WERI-Rb-1 (cell line): ENCODE results near the gene TMEM52B.

Experiments used
- DNase-seq: peaks from one replicate; pipeline ENCODE4 v3.0.0-alpha.2; 2020
- H3K27ac ChIP-seq: fragments of 250-450 bp; sonication (Bioruptor Pico); 2 replicates; pipeline ENCODE4 v1.5.1; 2020; ENCODE audit warnings: mild to moderate bottlenecking, moderate library complexity
- H3K27me3 ChIP-seq: fragments of 250-450 bp; sonication (Bioruptor Pico); 2 replicates; pipeline ENCODE4 v1.5.1; 2021; ENCODE audit warnings: mild to moderate bottlenecking, low read depth, moderate library complexity; ENCODE audit not compliant: insufficient read depth, severe bottlenecking
- H3K36me3 ChIP-seq: fragments of 250-450 bp; sonication (Bioruptor Pico); 2 replicates; pipeline ENCODE4 v1.5.1; 2020; ENCODE audit warnings: mild to moderate bottlenecking, moderate library complexity
- H3K4me3 ChIP-seq: 2 replicates; pipeline ENCODE4 v1.5.1; 2011; ENCODE audit warnings: low read depth, mild to moderate bottlenecking, control low read depth, low read length
- H3K9me3 ChIP-seq: fragments of 250-450 bp; sonication (Bioruptor Pico); 2 replicates; pipeline ENCODE4 v1.5.1; 2021; ENCODE audit warnings: mild to moderate bottlenecking, moderate library complexity; ENCODE audit not compliant: severe bottlenecking
- TF ChIP-seq, protein P1 (sequence below): IDR thresholded peaks from 2 replicates; pipeline ENCODE4 v1.5.1; 2011; ENCODE audit warnings: low read depth, mild to moderate bottlenecking, control low read depth, inconsistent platforms, low read length

TMEM52B gene

DNA sequence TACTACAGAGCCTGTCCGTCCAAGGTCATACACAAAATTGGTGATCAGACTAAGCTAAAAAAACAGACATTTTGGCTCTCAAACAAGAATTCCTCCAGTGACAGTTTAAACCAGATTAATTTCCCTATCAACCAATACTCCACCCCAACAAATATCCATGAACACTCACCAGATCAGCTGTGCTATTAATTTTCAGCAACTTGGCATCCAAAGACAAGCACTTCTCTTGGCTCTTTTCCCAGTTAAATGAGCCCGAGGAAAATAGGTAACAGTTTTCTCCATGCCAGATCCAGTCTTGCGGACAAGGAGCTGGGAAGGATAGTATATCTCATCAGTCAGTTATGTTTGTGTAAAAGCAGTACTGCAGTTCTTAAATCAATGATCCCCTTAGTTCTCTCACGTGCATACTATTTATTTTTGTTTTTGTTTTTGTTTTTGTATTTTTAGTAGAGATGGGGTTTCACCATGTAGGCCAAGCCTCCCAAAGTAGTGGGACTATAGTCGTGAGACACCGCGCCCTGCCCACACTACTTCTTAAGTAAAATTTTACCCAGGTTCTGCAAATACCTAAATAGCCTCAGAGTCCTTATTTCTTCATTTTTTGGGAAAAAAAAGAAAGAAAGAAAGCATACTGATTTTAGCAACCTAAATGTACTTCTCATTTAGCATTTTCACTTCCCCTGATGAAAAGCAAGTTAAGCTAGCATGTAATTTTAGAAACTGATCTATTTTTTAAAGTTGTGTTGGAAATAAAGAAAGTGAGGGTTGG lies 18.0 kb upstream of the TMEM52B start:
- H3K4me3 ChIP-seq: no peak overlapping the region
- TF ChIP-seq, protein P1, sequence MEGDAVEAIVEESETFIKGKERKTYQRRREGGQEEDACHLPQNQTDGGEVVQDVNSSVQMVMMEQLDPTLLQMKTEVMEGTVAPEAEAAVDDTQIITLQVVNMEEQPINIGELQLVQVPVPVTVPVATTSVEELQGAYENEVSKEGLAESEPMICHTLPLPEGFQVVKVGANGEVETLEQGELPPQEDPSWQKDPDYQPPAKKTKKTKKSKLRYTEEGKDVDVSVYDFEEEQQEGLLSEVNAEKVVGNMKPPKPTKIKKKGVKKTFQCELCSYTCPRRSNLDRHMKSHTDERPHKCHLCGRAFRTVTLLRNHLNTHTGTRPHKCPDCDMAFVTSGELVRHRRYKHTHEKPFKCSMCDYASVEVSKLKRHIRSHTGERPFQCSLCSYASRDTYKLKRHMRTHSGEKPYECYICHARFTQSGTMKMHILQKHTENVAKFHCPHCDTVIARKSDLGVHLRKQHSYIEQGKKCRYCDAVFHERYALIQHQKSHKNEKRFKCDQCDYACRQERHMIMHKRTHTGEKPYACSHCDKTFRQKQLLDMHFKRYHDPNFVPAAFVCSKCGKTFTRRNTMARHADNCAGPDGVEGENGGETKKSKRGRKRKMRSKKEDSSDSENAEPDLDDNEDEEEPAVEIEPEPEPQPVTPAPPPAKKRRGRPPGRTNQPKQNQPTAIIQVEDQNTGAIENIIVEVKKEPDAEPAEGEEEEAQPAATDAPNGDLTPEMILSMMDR: no peak
- no peaks in the 10 kb centered on the region for H3K9me3 ChIP-seq
- H3K27me3 ChIP-seq: no peaks in the 10 kb centered on the region
- H3K36me3 ChIP-seq: no peaks in the 10 kb centered on the region
- DNase-seq: no peak
- H3K27ac ChIP-seq: no peak overlapping the region

DNA sequence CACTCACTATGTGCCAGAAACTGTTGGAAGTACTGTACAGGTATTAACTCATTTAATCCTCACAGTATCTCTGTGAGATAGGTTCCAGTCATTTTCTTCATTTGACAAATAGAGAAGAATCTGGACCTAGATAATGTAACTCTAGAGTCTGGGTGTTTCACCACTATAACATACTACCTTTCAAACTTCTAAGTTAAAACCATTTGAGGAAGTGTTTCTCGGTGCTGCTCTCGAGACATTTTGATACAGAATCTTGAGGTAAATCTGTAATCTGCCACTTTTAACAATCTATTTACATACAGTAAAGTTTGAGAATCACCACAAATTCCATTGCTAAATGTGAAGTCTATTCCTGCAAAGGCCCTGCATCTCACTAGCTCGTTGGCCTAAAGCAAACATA lies 15.7 kb upstream of the TMEM52B start:
- Histone ChIP-seq H3K36me3 (no peaks in the 10 kb centered on the region), H3K27ac (no peak overlapping the region), H3K27me3 (no peaks in the 10 kb centered on the region), H3K9me3 (no peaks in the 10 kb centered on the region), H3K4me3 (no peak overlapping the region)
- DNase-seq: no peak
- TF ChIP-seq, protein P1: no peak

DNA sequence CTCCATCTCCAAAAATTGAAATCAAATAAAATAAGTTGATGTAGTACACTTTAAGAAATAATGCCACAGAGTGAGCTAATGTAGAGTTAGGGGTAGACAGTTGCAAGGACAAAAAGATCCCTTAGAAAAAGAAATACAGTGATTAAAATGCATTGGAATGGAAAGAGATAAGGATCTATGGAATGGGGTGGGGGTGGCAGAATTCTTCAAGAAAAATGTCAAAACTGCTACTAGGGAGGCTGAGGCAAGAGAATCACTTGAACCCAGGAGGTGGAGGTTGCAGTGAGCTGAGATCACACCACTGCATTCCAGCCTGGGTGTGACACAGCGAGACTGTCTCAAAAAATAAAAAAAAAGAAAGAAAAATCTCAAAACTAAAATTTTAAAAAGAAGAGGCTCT lies 13.4 kb upstream of the TMEM52B start:
- Histone ChIP-seq H3K36me3 (no peaks in the 10 kb centered on the region), H3K4me3 (no peak overlapping the region), H3K27me3 (no peaks in the 10 kb centered on the region), H3K9me3 (no peaks in the 10 kb centered on the region), H3K27ac (no peak overlapping the region)
- TF ChIP-seq, protein P1: no peak
- no peak for DNase-seq

DNA sequence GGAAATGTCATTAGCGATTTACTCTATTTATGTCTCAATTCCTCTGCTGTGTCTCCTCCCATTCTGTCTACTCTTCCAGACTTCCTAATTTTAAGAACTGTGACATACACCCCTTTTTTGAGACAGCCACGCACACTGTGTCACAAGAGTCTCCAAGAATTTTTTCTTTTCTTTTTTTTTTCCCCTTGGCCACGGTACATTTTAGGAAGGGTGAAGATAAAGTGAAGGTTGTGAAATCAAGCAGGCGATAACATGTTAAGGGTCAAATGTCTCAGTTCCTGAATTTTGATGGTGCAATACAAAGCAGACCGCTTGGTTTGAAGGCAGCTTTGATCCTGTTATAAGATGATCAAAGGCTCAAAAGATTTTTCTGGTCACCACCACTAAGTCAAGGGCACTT lies 11.2 kb upstream of the TMEM52B start:
- DNase-seq: no peak
- Histone ChIP-seq H3K9me3 (no peaks in the 10 kb centered on the region), H3K27ac (no peak overlapping the region), H3K27me3 (no peaks in the 10 kb centered on the region), H3K4me3 (no peak overlapping the region), H3K36me3 (no peaks in the 10 kb centered on the region)
- TF ChIP-seq, protein P1: no peak

DNA sequence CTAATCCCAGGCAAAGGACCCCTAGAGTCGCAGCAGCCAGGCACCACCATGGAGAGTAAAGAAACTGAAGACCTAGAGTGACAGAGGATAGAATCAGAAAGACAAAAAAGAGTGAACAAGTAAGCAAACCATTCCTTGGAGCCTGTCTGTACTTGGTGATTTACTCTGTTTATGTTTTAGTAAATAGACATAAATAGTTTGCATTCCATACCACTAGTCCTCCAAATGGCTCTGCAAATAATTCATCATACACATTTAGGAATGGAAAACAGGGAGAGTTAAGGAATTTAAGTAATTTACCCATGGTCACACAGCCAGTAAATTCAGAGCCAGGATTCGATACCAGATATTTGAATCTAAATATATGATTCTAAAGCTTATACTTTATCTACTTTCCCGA lies 9.7 kb upstream of the TMEM52B start:
- no peaks in the 10 kb centered on the region for H3K27me3 ChIP-seq
- no peak overlapping the region for H3K4me3 ChIP-seq
- H3K9me3 ChIP-seq: no peaks in the 10 kb centered on the region
- TF ChIP-seq, protein P1: no peak
- H3K36me3 ChIP-seq: no peaks in the 10 kb centered on the region
- no peak for DNase-seq
- no peak overlapping the region for H3K27ac ChIP-seq

DNA sequence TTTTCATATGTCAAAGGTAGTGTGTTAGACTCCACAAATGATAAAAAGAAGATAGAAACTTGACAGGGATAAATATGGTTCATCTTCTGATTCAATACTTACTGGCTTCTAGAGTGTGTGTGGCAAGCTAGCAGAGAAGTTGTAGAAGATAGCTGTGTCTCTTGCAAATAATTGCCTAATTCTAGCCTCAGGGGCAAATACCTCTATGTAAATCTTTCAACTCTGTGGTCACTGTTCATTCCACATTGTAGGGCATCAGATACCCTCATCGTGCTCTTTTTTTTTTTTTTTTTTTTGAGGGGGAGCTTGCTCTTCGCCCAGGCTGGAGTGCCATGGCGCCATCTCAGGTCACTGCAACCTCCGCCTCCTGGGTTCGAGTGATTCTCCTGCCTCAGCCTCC lies 8.6 kb upstream of the TMEM52B start:
- DNase-seq: no peak
- no peak overlapping the region for H3K27ac ChIP-seq
- TF ChIP-seq, protein P1: no peak
- no peak overlapping the region for H3K4me3 ChIP-seq
- no peaks in the 10 kb centered on the region for H3K27me3 ChIP-seq
- H3K9me3 ChIP-seq: no peaks in the 10 kb centered on the region
- H3K36me3 ChIP-seq: no peaks in the 10 kb centered on the region
